Left cardiac atrium (tissue), 4 donors: ENCODE measurements around the gene OSBPL7. TPM values are rescaled to one million over a fixed set of nuclear protein-coding genes. Genes with fewer than 3 reads are reported as not detected.

ENCODE experiments used
- ATAC-seq, 2 donors: fragments of 200-7000 bp; cut with Tn5 transposase; one replicate each; pipeline ENCODE4 v1.9.1; 2020; ENCODE audit warnings: mild to moderate bottlenecking in 2 of 2, moderate library complexity in 2 of 2
- DNase-seq: peaks from one replicate; pipeline ENCODE4 v3.0.0-alpha.2; 2020
- intact Hi-C, 2 donors: fragments of 100-400 bp; cut with DNase I; formaldehyde crosslinking; loops; one replicate each; pipeline versions ENCODE4 v1.14.1 to v1.15.1; 2022 to 2023
- total RNA-seq, 2 donors: library from RNA; stranded (reverse); fragmentation: NEBNext Ultra II Directional; extraction: Animal tissue kit (Norgen Biotek cat#: 25700); gene quantifications; one replicate each; pipeline ENCODE4 v1.2.1, GENCODE V29; 2021
- donor health status: DM: no; HTN: yes; CAD: no.
- donor health status: DM: no; HTN: yes; CAD: no; lungs with severe emphysema.
- donor health status: DM: yes; HTN: yes; CAD: no.
- donor health status: Dilated cardiomyopathy.

OSBPL7 gene
- total RNA-seq, 2 donors from 2014 or later: 4.5 to 5.4 TPM

DNA sequence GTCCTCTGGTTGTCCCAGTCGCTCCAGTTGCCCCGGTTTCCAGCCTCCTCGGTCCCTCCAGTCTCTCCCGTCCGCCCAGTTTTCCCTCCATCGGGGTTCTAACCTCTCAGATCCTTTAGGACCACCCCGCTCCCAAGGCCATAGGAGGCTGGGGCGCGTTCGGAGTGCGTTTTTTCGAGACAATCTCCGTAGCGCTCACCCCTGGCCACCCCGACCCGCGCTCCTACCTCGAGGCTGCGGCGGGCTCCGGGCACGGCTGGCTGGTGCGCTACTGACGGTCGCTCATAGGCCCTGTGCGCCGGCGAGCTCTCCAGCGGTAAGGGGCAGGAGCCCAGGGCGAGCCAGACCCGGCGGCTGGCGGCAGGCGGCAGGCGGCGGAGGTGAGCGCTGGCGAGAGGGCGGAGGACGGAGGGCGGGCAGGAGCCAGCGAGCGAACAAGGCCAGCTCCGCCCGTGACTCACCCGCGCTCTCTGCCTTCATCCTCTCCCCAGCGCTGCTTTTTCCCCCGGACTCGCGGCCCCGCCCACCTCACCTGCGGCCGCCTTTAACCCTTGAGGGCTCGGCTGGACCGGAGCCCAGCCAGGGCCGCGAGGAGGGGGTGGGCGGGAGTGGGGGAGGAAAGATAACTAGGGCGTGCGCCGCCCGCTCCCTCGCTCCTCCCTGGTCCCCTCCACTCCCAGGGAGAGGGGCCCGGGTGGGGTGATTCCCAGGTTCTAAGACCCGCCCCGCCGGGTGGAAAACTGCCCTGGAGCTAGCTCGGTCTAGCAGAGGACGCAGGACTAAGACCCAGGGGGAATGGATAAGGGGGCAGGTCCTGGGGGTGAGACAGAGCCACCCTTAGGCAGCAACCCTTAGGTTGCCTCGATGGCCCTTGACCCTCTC, 29.3 kb upstream of the OSBPL7 start, which contains the start of gene SP6:
SP6 (minus strand) TSS at position 472 of the 882 bp plus-strand sequence. CDS start 2,734 bp downstream, outside the sequence.
- intact Hi-C loops: no loop called here
- ATAC-seq (peak; percentile 83 to 95), DNase-seq (peak; percentile 73)

DNA sequence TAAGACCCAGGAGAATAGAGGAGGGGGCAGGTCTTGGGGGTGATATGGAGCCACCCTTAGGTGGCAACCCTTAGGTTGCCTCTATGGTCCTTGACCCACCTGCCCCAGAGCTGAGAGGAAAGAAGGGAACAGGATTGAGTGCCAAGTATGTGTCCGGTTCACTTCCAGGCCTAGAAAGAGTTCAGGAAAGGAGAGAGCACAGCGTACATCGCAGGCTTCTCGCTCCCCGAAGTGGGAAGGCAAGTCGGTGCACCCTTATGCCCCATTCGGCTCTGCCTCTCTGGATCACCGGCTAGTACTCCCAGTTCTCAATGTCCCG, 28.7 kb upstream of the OSBPL7 start:
- ATAC-seq (peak in 1 of 2 donors; percentile 23), DNase-seq (no peak)
- intact Hi-C loops: no loop called here

DNA sequence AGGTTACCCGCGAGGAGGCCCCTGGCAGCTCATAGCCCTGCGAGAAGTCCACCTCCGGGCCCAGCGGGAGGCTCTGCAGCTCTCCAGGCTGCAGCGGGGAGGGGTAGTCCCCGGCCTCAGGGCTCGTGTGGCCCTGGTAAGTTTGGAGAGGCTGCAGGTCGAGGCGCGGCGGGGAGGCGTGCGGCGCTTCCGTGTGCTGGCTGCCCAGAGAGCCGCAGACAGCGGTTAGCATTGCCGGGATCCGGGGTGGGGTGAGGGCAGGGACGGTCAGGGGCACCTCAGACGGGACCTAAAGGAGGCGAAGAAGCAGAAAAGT, 26.6 kb upstream of the OSBPL7 start:
- intact Hi-C loops: loop anchor here in 1 of 2 donors (10.0 kb wide), 1 partner anchor 97 kb away; the partner anchor contains the start of gene PNPO
- DNase-seq: no peak
- ATAC-seq: no peak

DNA sequence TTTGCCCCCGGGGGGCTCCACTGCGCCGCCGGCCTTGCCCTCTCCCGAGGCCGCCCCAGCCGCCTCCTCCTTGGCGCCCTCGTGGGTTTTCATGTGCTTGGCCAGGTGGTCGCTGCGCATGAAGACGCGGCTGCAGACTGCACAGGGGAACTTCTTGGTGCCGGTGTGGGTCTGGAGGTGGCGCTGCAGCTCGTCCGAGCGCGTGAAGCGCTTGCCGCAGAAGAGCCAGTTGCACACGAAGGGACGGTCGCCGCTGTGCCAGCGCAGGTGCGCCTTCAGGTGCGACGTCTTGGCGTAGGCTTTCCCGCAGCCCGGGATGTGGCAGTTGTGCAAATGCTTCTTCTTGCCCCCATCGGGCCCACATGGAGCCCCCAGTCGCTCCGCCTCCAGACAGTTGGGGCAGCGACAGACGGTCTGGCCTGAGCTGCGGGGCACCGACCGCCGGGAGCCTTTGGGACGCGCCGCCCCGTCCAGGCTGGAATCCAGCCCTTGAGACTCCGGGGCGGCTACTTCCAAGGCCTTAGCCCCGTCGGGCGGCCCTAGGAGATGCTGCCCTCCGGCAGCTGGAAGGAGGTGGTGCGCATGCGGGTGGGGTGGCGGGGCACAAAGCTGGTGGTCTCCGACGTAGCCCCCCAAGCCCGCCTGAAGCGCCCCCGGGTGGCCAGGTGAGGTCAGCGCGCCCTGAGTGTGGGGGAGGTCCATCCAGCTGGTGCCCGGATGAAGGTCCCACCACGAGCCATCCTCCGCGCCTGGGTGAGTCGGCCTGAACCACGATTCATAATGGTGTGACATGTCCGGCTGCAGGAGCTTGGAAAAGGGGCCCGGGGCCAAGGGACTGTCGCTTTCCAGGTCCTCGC, 26.0 kb upstream of the OSBPL7 start:
- ATAC-seq (no peak), DNase-seq (no peak)
- intact Hi-C loops: loop anchor here in 1 of 2 donors (10.0 kb wide), 1 partner anchor 97 kb away; the partner anchor contains the start of gene PNPO

DNA sequence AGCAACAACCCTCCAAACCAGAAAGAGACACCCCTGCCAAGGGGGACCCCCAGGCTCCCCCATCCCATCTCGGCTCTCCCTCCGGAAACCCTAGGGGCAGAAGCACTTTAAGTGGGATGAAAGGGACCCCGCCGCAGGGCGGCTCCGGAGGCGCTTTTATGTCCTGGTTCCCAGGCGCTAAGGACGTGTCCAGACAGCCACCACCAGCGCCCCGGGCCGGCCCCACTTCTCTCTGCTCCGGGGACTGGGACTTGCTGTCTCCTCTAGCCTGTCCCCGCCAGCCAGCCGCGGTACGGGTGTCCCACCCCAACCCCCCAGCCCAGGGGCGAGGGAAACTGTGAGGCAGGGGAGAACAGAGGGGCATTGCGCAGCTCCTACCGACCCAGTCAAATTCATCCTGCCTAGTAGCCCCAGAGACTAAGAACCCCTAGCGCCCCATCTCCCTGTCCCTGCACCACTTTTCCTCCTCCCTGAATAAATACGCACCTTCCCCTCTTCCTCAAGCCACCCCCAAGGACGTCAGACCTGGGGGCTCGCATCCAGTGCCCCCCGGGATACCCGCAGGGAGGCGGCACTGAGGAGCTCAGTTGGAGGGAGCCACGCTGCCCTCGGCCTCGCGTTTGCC, 25.2 kb upstream of the OSBPL7 start:
- intact Hi-C loops: loop anchor here in 1 of 2 donors (10.0 kb wide), 1 partner anchor 98 kb away; the partner anchor contains the start of gene PNPO
- no peak for DNase-seq
- no peak for ATAC-seq

DNA sequence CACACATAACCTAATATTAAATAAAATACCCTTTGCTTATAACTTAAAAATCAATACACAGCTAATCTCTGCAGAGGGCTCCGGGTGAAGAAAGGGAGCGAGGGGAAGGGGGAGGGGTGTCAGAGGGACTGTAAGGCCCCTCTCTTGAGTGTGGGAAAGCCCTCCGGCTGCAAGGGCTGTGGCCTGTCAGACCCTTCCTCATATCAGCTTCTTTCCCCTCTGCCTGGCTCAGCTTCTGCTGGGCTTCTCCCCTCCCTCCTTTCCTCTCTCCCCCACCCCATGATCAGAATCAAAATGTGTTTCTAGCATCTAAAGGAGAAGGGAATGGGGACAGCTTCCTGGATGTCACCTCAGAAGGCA, 24.1 kb upstream of the OSBPL7 start:
- ATAC-seq: no peak
- no peak for DNase-seq
- intact Hi-C loops: loop anchor here (2.0 to 10.0 kb wide), 2 partner anchors 43 to 99 kb away; partner anchors contain the start of gene PNPO (in 1 of the 2)

DNA sequence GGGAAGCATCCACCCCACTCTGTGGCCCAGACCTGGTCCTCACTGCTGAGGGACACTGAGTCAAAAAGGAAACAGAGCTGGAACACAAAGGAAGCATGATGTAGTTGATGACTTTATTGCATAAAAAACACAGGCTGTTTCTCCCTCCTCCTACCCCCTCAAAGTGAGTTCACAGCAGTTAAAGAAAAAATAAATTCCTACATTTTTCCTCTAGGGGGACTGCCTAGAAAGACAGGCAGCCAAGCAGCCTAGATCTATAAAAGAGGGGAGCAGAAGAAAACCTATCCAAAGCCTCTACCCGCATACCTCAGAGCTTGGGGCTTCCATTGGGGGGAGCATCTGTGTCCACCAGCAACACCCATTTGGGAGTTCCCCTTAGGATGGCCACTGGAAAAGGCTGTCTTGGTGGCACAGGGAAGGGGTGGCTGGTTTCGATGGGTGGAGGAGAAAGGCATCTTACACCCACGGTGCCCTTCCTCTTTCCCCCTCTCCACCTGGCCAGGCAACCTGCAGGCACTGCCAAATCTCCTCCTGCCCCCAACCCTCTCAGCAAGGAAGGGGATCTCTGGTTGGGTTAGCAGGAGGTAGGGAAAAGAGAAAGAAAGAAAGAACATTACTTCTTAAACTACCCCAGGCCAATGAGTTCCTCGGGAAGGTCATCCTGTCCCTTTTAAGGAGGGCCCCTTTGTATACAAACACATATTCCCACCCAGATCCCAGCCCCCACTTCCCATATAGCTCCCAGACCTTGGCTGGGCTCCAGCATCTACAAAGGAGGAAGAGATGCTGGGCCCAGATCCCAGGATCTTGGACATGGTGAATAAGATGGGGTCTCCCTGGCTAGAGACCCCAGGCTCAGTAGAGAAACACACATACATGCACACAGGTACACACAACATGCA, 23.5 kb upstream of the OSBPL7 start:
- no peak for ATAC-seq
- intact Hi-C loops: loop anchor here (2.0 to 10.0 kb wide), 3 partner anchors 44 to 102 kb away; partner anchors contain the start of gene PNPO (in 1 of the 2)
- no peak for DNase-seq

DNA sequence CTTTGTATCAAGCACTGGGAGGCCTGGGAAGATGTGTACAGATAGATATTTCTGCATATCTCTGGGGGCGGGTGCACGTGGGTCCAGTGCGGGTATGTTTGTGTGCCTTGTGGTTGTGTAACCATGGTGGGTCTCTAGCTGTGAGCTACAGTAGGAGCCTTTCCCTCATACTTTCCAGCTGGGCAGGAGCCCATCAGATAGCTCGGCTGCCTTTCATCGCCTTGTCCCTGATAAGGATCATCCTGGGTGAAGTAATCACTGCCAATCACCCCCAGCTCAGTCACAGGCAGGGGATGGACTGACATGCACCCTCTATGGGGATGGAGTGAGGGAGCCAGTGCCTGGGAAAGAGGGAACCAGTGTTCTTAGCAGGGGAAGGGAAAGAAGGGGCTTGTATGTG, 22.6 kb upstream of the OSBPL7 start:
- ATAC-seq (no peak), DNase-seq (no peak)
- intact Hi-C loops: loop anchor here (2.0 to 10.0 kb wide), 3 partner anchors 45 to 103 kb away; partner anchors contain the start of gene PNPO (in 1 of the 2)

DNA sequence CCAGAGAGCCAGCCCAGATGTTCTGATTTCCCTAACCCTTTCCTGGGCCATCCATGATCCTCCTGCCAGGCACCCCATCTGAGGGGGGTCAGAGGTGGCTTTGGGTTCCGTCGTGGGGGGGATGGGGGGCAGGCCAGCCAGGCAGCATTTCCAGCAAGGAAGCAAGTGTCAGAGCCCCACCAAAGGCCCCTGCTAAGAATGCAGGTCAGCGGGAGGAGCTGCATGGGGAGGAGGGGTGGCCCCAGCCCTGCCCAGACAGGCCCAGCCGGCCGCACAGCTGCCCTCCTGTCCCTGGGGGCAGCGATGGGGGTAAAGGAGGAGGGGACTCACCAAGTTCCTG, 21.8 kb upstream of the OSBPL7 start:
- intact Hi-C loops: loop anchor here (1.0 to 10.0 kb wide), 5 partner anchors 47 to 175 kb away; partner anchors contain the start of genes CDK5RAP3 (in 1 of the 2) and PNPO (in 1 of the 2)
- DNase-seq (no peak), ATAC-seq (no peak)

DNA sequence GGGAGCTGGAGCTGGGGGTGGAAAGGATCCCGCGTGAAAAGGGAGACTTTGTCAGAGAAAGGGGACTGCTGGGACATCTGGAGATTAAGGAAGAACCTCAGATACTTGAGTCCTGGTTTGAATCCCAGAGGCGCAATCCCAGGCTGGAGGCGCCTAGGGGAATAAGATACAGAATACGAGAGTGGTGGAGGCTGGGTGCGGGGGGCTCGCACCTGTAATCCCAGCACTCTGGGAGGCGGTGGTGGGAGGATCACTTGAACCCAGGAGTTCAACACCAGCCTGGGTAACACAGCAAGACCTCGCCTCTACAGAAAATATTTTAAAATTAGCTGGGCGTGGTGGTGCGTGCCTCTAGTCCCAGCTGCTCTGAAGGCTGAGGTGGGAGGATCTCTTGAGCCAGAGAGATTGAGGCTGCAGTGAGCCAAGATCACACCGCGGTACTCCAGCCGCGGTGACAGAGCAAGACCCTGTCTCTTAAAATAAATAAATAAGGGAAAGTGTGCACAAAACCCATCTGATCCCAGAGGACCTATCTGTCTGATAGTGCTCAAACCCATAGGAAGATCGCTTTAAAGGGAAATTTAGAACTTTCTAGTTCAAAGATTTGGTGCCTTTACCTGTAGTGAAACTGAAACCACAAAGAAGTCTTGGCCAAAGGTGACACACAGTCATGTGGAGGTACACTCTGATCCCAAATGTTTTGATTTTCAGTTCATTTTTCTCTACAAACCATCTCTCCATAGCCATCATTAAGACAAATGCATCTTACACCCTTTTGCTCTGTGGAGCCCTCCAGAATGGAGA, 20.1 kb upstream of the OSBPL7 start:
- ATAC-seq: no peak
- intact Hi-C loops: loop anchor here (2.0 to 10.0 kb wide), 4 partner anchors 103 to 177 kb away; partner anchors contain the start of genes CDK5RAP3 (in 2 of the 2) and PNPO (in 1 of the 2)
- DNase-seq: no peak

DNA sequence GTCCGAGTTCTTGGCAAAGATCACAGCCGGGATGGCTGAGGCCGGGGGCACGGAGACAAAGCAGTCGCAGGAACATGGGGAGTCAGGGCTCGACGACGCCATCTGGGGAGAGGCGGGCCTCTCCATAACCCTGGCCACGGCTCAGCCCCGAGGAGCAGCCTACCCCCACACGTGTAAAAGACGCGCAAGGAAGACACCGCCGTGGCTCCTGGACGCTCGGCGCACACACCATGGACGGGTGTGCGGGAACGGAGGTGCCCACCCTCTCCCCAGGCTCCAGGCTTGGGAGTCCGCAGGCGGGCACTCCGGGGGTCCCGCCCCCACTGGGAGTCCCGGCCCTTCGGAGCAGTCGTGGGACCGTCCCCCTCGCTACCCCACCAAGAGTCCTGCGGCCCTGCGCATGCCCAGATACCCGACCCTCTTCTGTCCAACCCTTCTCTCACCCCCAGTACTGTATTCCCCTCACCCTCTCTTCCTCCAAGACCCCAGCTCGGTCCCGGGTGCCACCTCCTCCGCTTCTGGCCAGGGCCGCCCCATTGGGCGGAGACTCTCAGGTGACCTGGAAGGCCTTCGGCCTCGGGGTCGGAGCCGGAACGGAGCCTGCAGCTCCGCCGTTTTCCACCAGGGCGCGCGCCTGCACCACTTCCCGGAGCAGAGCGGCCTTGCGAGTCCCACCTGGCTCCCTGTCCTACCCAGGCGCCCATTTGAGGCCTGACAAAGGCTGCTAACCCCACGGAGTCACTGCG, 19.3 kb upstream of the OSBPL7 start, which contains the start of gene SCRN2:
SCRN2 (minus strand) TSS at position 532 of the 746 bp plus-strand sequence; CDS start at position 102, 430 bp downstream.
- ATAC-seq (peak; percentile 84 to 94), DNase-seq (peak; percentile 91)
- intact Hi-C loops: loop anchor here (2.0 to 10.0 kb wide), 3 partner anchors 104 to 130 kb away; partner anchors contain the start of genes CDK5RAP3 (in 1 of the 2) and PNPO (in 1 of the 2)

DNA sequence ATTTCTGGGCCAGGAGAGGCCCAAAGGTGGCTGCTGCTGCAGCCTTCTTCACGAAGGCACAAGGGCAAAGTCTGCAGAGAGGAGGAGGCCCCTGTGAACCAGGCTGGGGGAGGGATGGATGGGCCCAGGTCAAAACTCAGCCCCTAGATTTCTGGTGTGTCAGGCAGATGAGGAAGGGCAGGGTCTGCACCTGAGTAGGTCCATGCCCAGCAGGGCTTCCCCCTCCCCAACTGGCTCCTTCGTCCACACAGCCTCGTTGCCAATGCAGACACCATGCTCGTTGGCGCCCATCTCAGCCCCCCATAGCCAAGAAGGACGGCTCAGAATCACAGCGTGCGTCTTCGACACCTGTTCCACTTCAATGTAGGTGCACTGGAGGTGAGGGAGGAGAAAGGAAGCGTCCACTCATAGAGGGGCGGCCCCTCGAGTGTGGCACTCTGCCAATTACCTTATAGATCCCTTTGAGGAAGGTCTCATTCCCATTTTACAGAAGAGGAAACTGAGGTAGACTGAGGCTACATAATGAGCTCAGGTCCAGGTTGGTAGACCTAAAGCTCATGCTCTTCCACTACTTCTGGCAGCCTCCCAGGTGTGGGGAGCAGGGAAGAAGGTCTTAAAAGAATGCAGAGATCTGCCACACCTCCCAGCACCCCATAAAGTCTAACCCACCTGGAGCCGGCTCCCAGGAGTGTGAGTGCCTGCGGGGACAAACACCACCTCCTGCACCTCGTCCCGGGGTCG, 18.6 kb upstream of the OSBPL7 start:
- DNase-seq (no peak), ATAC-seq (no peak)
- intact Hi-C loops: loop anchor here (2.0 to 10.0 kb wide), 3 partner anchors 105 to 131 kb away; partner anchors contain the start of genes CDK5RAP3 (in 1 of the 2) and PNPO (in 1 of the 2)

DNA sequence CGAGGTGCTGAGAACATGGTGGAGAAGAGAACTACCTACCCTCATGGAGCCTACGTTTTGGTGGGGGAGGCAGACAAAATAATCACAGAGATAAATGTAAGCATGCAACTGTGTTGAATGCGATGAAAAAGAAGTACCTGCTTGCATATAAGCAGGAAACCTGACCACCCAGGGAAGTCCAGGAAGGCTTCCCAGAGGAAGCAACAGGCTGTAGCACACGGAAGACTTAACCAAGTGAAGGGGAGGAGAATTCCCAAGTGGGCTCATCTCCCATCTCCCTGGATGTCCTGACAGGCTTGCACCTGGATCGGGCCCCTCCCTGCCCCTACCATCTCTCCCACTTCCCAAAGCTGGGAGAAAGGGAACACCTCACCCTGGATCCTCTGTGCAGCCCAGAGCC, 17.5 kb upstream of the OSBPL7 start:
- no peak for DNase-seq
- ATAC-seq: no peak
- intact Hi-C loops: no loop called here

DNA sequence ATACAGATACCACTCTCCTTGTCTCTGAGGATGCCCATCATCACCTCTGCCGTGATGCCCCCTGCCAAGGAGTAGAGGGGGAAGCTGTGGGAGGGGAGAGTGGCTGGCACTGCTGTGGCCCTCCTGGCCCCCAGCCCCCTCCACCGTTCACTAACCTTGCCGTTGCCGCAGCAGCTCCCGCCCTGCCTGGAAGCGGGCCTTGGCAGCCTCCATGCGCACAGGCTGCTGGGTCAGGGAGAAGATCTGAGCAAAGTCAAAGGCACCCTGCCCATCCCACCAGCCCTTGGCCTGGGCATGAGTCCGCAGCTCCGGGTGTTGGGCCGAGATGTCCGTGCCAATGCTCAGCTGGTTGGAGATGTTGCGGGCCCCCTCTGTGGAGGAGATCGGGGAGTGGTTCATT, 17.0 kb upstream of the OSBPL7 start:
- DNase-seq (no peak), ATAC-seq (no peak)
- intact Hi-C loops: no loop called here

DNA sequence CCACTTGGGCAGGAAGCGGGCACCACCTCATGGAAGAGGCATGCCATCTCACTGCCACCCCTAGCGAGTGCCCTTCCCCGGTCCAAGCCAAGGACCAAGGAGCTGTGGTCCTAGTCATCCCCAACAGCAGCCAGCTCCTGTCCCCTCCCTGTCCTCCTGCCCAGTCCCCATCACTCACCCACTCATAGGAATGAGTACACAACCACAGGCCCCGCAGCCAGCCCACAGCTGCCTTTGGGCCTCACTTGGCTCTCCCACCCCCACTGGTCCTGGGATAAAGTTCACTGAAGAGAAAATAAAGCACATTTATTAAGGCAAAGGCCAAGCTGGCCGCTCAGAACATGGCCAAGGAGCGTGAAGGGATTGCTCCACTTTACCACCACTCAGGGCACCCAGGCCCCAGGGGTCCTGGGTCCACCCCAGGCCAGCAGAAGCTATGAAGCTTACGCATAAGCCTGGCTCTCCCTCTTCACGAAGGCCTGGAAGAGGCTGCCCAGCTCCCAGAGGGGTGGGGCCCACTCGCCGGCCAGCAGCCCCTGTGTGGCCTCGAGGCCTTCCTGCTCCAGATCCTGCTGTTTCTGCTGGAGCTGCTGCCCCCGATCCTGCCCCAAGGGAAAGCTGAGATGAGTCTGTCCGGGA, 15.9 kb upstream of the OSBPL7 start:
- intact Hi-C loops: no loop called here
- no peak for DNase-seq
- ATAC-seq: peak in 1 of 2 donors; percentile 49
